Activated naive CD8-positive, alpha-beta T cell treated with anti-CD3 and anti-CD28 coated beads for 36 hours (primary cell): ENCODE measurements around the gene ABI3. TPM values are rescaled to one million over a fixed set of nuclear protein-coding genes. Genes with fewer than 3 reads are reported as not detected.
A peak's percentile ranks its signal among the peaks of the same experiment; 100 is the strongest.

Experiments used
- DNase-seq: peaks from one replicate; pipeline ENCODE4 v3.0.0; 2021
- H3K27ac Mint-ChIP-seq: one replicate; pipeline ENCODE4 v1.8.0; 2022; ENCODE audit warnings: mild to moderate bottlenecking, moderate library complexity, mixed read lengths
- H3K27me3 Mint-ChIP-seq: one replicate; pipeline ENCODE4 v1.8.0; 2022; ENCODE audit warnings: mild to moderate bottlenecking, mixed read lengths
- H3K36me3 Mint-ChIP-seq: one replicate; pipeline ENCODE4 v1.8.0; 2021; ENCODE audit warnings: mild to moderate bottlenecking, mixed read lengths
- H3K4me1 Mint-ChIP-seq: one replicate; pipeline ENCODE4 v1.8.0; 2021; ENCODE audit warnings: mixed read lengths
- H3K4me3 Mint-ChIP-seq: one replicate; pipeline ENCODE4 v1.8.0; 2022; ENCODE audit warnings: mild to moderate bottlenecking, moderate library complexity, mixed read lengths
- H3K9me3 Mint-ChIP-seq: one replicate; pipeline ENCODE4 v1.8.0; 2022; ENCODE audit warnings: mixed read lengths
- total RNA-seq, 2 experiments: library from RNA; stranded (reverse); gene quantifications; one replicate each; pipeline ENCODE4 v1.2.3, GENCODE V29; 2021

Gene ABI3
- total RNA-seq, 2 experiments from 2014 or later: 54.9 to 55.5 TPM

DNA sequence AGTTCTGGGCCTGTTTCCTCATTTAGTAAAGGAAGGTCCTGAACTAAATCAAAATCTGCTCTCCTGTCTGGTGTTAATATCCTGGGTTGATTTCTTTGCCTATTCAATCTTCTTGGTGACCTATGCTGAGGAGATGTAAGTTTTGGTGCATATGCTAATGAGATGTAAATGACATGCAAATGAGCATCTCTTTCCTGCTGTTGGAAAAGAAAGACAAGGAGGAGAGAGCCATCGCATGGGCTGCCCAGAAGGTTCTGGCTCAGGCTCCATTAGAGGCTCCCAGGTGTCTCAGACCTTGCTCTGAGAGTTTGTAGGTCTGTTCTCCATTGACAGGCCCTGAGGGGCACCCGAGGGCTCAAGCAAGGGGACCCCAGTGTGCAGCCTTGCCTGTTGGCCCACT lies 3.3 kb downstream of the ABI3 start:
- no peak for DNase-seq
- H3K27ac Mint-ChIP-seq: peak overlapping the region; percentile 84
- H3K4me3 Mint-ChIP-seq: peak overlapping the region; percentile 94
- peaks cover 55% of the 10 kb centered on the region for H3K36me3 Mint-ChIP-seq
- peaks cover 1% of the 10 kb centered on the region for H3K9me3 Mint-ChIP-seq
- no peaks in the 10 kb centered on the region for H3K27me3 Mint-ChIP-seq
- peaks cover 77% of the 10 kb centered on the region for H3K4me1 Mint-ChIP-seq

DNA sequence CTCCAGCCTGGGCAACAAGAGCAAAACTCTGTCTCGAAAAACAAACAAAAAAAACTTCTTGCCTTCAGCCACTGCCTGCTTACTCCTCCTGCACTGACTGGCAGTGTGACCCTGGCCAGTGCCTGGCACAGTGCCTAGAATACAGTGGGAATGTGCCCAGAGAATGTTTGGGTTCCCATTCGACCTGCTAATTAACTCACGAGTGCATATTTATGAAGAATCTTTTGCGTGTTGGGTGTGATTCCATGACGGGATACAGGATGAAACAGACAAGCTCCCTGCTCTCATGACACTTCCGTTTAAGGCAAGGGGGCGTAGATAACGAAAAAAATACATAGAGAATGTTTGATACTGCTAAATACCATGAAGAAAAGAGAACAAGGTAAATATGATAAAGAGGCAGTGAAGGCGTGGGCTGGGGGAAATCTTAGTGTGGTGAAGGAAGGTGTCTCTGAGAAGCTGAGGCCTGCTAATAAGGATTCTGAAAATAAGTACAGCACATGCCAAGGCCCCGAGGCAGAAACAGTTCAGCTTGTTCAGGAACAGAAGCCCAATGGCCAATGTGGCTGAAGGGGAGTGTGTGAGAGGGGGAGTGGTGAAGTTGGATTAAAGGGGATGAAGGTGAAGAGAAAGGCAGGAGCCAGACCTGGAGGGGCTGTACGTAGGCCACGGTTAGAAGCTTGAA lies 4.3 kb downstream of the ABI3 start:
- peaks cover 1% of the 10 kb centered on the region for H3K9me3 Mint-ChIP-seq
- H3K27me3 Mint-ChIP-seq: no peaks in the 10 kb centered on the region
- H3K4me1 Mint-ChIP-seq: peaks cover 75% of the 10 kb centered on the region
- DNase-seq: peak; percentile 44
- peaks cover 62% of the 10 kb centered on the region for H3K36me3 Mint-ChIP-seq
- peak overlapping the region; percentile 94 for H3K4me3 Mint-ChIP-seq
- H3K27ac Mint-ChIP-seq: peak overlapping the region; percentile 90

DNA sequence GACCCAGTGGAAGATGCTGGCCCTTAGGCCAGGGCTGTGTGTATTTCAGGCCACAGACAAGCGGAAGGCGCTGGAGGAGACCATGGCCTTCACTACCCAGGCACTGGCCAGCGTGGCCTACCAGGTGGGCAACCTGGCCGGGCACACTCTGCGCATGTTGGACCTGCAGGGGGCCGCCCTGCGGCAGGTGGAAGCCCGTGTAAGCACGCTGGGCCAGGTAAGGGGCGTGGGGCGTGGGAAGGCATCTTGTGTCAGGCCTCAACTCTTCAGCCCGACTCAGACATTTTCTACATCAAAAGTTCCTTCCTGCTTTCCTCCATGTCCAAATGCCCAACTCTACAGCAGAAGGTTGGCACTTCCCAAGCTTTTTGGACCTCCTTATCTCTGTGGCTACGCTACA lies 6.0 kb downstream of the ABI3 start:
- DNase-seq: no peak
- H3K4me1 Mint-ChIP-seq: peaks cover 72% of the 10 kb centered on the region
- H3K4me3 Mint-ChIP-seq: peak overlapping the region; percentile 57
- H3K9me3 Mint-ChIP-seq: peaks cover 1% of the 10 kb centered on the region
- no peaks in the 10 kb centered on the region for H3K27me3 Mint-ChIP-seq
- H3K27ac Mint-ChIP-seq: peak overlapping the region; percentile 84
- H3K36me3 Mint-ChIP-seq: peaks cover 61% of the 10 kb centered on the region

DNA sequence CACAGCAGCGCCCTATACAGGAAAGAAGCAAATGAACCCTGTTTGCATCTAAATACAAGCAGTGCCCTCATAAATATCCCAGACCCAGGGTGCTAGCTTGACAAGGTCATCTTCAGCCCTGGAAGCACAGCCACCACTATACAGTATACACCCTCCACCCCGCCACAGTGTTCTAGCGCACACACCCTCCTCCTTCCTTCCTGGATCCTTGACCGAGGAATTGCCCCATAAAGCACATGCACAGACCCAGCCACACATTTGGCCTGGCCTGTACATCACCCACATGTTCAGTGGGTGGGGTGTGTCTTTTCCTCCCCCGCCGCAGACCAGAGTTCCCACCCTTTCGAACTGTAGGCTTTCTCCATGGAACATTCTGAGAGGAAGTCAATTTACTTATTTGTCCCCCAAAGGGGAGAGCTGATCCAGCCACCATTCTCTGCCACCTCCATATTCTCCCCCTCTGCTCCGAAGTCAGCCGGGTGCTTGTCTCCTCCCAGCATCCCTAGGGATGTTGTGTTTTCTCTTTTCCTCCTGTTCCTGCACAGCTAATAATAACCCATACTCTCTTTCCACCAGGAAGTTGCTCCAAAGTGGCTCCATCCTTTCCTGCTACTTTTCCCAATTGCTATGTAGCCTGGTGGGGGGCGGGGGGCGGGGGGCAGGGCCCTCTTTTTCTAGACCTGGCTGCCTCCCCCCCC lies 6.6 kb downstream of the ABI3 start:
- Mint-ChIP-seq H3K4me1 (peaks cover 71% of the 10 kb centered on the region), H3K9me3 (peaks cover 1% of the 10 kb centered on the region), H3K36me3 (peaks cover 64% of the 10 kb centered on the region), H3K4me3 (peak overlapping the region; percentile 18), H3K27me3 (no peaks in the 10 kb centered on the region), H3K27ac (peak overlapping the region; percentile 62)
- DNase-seq: no peak

DNA sequence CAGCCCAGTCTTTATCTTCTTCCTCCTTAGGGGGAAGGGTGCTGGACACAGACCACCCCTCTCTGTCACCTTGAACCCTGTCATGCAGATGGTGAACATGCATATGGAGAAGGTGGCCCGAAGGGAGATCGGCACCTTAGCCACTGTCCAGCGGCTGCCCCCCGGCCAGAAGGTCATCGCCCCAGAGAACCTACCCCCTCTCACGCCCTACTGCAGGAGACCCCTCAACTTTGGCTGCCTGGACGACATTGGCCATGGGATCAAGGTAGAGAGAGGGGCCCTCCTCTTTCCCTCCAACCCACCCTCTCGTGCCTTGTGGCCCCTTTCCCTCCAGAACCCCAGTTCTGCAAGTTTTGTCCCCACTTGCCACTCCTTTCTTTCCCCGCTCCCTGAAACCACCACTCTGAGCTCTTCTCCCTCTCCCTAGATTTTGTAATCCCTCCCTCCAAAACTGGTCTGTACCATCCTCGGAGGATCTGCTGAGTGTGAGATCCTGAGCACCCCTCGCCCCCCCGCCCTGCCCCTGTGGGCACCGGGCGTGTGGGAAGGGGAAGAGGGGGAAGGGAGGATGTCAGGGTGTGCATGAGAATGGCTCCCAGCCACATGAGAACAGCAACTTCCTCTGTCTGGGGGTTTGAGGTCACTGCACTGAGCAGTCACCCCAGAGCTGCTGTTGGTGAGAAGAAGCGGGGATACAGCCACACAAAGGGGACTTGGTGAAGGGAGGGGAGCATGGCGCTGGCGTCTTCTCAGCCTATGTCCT lies 7.3 kb downstream of the ABI3 start:
- peaks cover 1% of the 10 kb centered on the region for H3K9me3 Mint-ChIP-seq
- peaks cover 68% of the 10 kb centered on the region for H3K4me1 Mint-ChIP-seq
- H3K36me3 Mint-ChIP-seq: peaks cover 67% of the 10 kb centered on the region
- DNase-seq: peak; percentile 64
- peak overlapping the region; percentile 73 for H3K4me3 Mint-ChIP-seq
- peak overlapping the region; percentile 94 for H3K27ac Mint-ChIP-seq
- no peaks in the 10 kb centered on the region for H3K27me3 Mint-ChIP-seq

DNA sequence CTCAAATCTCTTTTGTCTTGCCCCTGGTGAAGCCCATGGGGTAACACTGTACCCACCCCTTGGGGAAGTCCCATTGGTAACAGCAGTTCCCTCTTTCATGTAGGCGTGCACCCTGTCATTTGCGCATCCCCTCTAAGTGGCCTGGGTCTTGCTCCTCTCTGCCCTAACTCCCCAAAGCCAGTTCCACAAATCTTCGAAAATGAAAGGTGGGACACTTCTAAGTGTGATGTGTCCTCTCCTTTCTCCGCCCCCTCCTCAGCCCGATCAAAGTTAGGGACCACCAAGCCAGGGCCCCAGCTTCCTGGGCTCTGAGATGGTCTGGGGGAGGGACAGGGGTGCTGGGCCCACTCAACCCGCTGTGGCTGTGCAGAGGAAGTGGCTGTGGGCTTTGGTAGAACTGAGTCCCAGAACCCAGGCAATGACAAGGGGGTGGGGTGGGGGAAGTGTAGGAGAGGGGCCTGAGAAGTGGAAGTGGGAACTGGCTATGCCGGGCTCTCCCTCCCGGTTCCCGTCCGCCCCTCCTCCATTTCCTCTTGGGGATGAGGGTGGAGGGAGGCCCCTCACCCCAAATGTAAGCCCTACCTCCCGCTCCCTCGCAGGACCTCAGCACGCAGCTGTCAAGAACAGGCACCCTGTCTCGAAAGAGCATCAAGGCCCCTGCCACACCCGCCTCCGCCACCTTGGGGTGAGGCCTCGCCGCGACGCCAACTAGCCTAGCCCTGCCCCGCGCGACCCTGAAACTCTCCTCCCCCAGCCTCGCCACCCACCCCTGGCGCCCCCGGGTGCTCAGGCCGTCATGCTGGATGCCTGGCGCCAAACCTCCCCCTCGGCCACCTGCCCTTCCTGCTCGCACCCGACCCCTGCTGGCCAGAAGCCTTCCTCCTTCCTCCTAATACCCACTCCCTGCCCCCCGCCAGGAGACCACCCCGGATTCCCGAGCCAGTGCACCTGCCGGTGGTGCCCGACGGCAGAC lies 8.7 kb downstream of the ABI3 start:
- Mint-ChIP-seq H3K4me1 (peaks cover 65% of the 10 kb centered on the region), H3K36me3 (peaks cover 58% of the 10 kb centered on the region), H3K27me3 (peaks cover 4% of the 10 kb centered on the region), H3K4me3 (peak overlapping the region; percentile 61), H3K27ac (peak overlapping the region; percentile 94), H3K9me3 (peaks cover 1% of the 10 kb centered on the region)
- DNase-seq: peak; percentile 71

DNA sequence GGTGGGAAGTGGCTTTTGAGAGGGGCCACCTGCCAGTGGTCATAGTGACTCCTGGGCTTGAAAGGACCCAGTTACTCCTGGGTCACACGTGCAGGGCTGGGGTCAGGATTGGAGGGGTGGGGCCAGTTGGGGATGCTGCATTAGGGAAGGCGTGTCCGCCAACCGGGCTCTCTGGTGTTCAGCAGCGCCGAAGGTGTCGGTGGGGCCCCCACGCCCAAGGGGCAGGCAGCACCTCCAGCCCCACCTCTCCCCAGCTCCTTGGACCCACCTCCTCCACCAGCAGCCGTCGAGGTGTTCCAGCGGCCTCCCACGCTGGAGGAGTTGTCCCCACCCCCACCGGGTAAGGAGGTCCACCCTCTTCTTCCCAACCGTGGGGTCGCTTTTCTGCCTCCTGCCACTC lies 9.5 kb downstream of the ABI3 start:
- no peak for DNase-seq
- Mint-ChIP-seq H3K27me3 (peaks cover 9% of the 10 kb centered on the region), H3K4me1 (peaks cover 59% of the 10 kb centered on the region), H3K36me3 (peaks cover 53% of the 10 kb centered on the region), H3K27ac (peak overlapping the region; percentile 94), H3K4me3 (peak overlapping the region; percentile 33), H3K9me3 (peaks cover 1% of the 10 kb centered on the region)

DNA sequence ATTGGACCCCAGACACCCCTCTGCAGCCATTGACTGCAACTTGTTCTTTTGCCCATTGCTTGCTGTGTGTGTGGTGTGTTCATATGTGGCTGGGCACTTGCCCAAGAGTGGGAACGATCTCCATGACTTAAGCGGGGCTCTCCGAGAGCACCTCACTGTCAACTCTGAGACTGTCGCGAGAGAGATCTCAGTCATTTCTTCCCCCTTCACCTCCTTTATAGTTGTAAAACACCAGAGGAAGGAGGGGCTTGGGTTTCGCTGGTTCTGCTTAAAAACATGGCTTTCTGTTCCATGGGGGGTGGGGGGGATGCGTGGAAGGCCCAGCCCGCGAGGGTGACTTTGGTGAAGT lies 12.6 kb downstream of the ABI3 start:
- H3K4me3 Mint-ChIP-seq: peak overlapping the region; percentile 49
- H3K27ac Mint-ChIP-seq: peak overlapping the region; percentile 6
- no peaks in the 10 kb centered on the region for H3K9me3 Mint-ChIP-seq
- peaks cover 20% of the 10 kb centered on the region for H3K27me3 Mint-ChIP-seq
- H3K4me1 Mint-ChIP-seq: peaks cover 38% of the 10 kb centered on the region
- H3K36me3 Mint-ChIP-seq: peaks cover 30% of the 10 kb centered on the region
- DNase-seq: no peak

DNA sequence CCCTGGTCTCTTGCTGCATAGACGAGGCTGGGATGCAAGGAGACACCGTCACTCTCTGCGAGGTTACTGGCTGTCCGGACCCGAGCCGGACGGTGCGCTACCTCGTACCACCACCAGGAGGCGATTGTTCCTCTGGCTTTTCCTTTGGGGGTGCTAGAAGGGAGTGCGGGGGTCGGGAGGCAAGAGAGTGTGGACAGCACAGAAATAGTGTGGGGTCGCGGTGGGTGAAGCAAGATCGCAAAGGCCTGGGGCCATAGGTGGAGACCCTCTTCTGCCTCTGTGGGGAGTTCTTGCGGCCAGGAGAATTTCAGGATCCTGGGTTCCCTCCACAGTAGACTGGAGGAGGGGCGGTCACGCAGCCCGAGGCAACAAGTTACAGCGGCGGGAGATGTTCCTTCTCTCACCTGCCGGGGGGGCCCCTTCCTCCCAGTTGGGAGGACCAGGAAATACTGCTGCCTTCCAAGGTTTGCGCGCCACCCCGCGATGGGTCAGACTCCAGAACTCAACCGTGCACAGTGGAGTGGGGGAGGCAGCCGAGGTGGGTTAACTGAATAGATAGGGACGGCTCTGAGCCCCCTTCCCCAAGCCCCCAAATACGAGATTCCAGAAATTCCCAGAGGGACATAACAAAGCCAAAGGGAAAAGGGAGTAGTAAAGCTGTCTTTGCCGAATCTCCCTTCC lies 13.2 kb downstream of the ABI3 start:
- Mint-ChIP-seq H3K4me3 (peak overlapping the region; percentile 49), H3K4me1 (peaks cover 34% of the 10 kb centered on the region), H3K9me3 (no peaks in the 10 kb centered on the region), H3K36me3 (peaks cover 26% of the 10 kb centered on the region), H3K27ac (peak overlapping the region; percentile 6), H3K27me3 (peaks cover 20% of the 10 kb centered on the region)
- peak; percentile 73 for DNase-seq

DNA sequence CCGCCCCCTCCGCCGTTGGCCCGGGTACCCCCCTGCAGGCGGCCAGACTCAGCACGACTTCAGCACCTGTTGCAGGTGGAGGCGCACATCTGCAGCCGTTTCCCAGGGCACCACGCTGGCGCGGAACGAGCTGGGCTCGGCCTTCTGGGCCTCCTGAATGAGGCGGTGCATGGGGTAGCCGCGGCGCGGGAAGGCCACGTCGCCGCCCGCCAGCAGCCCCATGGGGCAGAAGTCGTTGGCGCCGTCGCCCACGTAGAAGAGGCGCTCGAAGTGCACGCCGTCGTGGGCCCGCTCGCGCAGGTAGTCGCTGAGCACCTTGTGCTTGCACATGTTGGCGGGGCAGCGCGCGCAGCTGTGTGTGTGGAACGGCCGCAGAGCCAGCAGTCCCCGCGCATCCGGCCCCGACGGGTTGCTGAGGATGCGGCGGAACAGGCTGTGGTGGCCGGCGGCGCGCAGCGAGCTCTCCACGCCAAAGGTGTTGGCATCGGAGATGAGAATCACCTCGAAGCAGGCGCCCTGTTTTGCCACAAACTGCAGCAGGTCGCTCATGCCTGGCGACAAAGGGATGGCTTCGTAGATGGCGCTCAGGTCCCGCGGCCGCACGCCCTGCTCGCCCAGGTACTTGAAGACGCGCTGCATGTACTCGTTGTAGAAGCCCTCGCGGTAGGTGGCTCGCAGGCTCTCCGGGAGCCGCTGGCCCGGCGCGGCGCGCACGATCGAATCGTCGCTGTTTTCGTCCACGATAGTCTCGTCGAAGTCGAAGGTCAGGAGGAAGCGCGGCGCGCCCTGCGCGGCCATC lies 13.9 kb downstream of the ABI3 start:
- H3K4me3 Mint-ChIP-seq: peak overlapping the region; percentile 56
- peaks cover 28% of the 10 kb centered on the region for H3K4me1 Mint-ChIP-seq
- H3K27ac Mint-ChIP-seq: peak overlapping the region; percentile 74
- DNase-seq: peak; percentile 60
- H3K9me3 Mint-ChIP-seq: no peaks in the 10 kb centered on the region
- H3K36me3 Mint-ChIP-seq: peaks cover 21% of the 10 kb centered on the region
- peaks cover 21% of the 10 kb centered on the region for H3K27me3 Mint-ChIP-seq

DNA sequence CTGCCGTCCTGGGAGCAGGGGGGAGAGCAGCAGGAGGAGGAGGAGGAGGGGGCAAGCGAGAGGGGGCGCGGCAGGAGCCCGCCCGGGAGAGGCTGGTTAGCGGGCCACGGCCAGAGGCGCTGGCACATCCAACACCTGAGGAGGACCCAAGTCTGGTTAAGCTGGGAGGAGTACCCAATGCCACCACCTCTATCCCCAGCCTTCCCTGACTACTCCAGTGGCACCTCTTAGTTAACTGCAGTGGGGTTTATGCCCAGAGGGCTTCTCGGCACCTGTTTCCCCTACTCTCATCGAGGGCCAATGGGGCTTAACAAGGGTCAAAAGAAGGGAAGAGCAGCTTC lies 14.5 kb downstream of the ABI3 start:
- peaks cover 26% of the 10 kb centered on the region for H3K27me3 Mint-ChIP-seq
- H3K4me1 Mint-ChIP-seq: peaks cover 28% of the 10 kb centered on the region
- H3K9me3 Mint-ChIP-seq: no peaks in the 10 kb centered on the region
- DNase-seq: no peak
- H3K4me3 Mint-ChIP-seq: peak overlapping the region; percentile 56
- peak overlapping the region; percentile 74 for H3K27ac Mint-ChIP-seq
- H3K36me3 Mint-ChIP-seq: peaks cover 18% of the 10 kb centered on the region

DNA sequence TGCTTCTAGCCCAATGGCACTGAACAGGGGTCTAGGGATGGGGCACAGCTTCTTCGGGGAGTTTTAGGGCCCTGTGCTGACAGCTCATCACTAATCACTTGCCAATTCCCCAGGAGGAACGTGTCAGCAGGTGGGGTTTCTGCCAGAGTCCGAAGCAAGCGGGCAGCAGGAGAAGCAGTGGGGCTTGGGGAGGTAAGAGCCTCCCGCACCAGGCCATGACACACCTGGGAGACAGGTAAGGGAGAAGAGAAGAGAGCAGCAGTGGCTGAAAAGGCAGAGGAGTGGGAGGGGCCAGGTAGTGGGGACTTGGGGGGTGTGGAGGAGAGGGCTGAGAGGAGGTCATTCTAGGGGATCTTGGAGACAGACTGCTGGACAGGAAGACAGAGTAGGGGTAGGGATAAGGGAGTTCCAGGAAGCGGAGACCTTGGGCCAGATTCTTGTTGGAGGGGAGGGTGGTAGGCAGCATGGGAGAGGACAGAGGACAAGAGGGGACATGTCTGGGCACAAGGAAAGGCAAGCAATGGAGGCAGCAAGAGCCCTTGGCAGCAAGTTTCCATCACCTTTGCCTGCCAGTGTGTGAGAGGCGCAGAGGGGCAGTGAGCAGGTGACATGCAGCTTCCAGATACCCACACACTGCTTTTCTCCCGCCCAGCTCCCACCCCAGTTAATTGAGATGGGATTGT lies 15.2 kb downstream of the ABI3 start:
- Mint-ChIP-seq H3K27me3 (peaks cover 26% of the 10 kb centered on the region), H3K36me3 (peaks cover 14% of the 10 kb centered on the region), H3K9me3 (no peaks in the 10 kb centered on the region), H3K4me1 (peaks cover 26% of the 10 kb centered on the region), H3K27ac (peak overlapping the region; percentile 67), H3K4me3 (no peak overlapping the region)
- DNase-seq: no peak
